ENCODE measurements around the gene CPPED1. TPM values are rescaled to one million over a fixed set of nuclear protein-coding genes. Genes with fewer than 3 reads are reported as not detected.

CPPED1 gene
- total RNA-seq, 1 donor from 2014 or later, result 12.1 TPM

- ATAC-seq (ENCODE audit: poor library complexity) (no peak), DNase-seq (no peak)
- intact Hi-C loops (cut with DNase I), result no loop called here
Measured at GRCh38 chr16:12750554-12750918, 53.2 kb downstream of the CPPED1 start.

GRCh38 chr16:12749076-12749475 lies 54.6 kb downstream of the CPPED1 start:
- no peak for ATAC-seq (ENCODE audit: poor library complexity)
- no peak for DNase-seq
- intact Hi-C loops (cut with DNase I), result no loop called here

- ATAC-seq (ENCODE audit: poor library complexity) (no peak), DNase-seq (no peak)
Measured at GRCh38 chr16:12747827-12748226, 55.9 kb downstream of the CPPED1 start.

GRCh38 chr16:12747261-12747660 lies 56.4 kb downstream of the CPPED1 start:
- intact Hi-C loops (cut with DNase I), result no loop called here
- DNase-seq (no peak), ATAC-seq (ENCODE audit: poor library complexity) (no peak)

More at GRCh38 chr16:12747827-12748226, 55.9 kb downstream of the CPPED1 start:
- intact Hi-C loops (cut with DNase I), result no loop called here

- DNase-seq, result no peak
- intact Hi-C loops (cut with DNase I), result no loop called here
- ATAC-seq (ENCODE audit: poor library complexity), result no peak
Measured at GRCh38 chr16:12744860-12745259, 58.8 kb downstream of the CPPED1 start.

GRCh38 chr16:12742741-12743140 lies 60.9 kb downstream of the CPPED1 start:
- ATAC-seq (ENCODE audit: poor library complexity) (no peak), DNase-seq (no peak)
- intact Hi-C loops (cut with DNase I), result no loop called here

- DNase-seq, result no peak
- intact Hi-C loops (cut with DNase I), result no loop called here
- ATAC-seq (ENCODE audit: poor library complexity), result no peak
Measured at GRCh38 chr16:12740986-12741610, 62.6 kb downstream of the CPPED1 start.

GRCh38 chr16:12739738-12740137 lies 63.9 kb downstream of the CPPED1 start:
- DNase-seq, result no peak
- intact Hi-C loops (cut with DNase I), result no loop called here
- ATAC-seq (ENCODE audit: poor library complexity), result no peak

GRCh38 chr16:12737563-12737962 lies 66.1 kb downstream of the CPPED1 start:
- intact Hi-C loops (cut with DNase I), result no loop called here
- ATAC-seq (ENCODE audit: poor library complexity), result no peak

GRCh38 chr16:12735805-12736204 lies 67.9 kb downstream of the CPPED1 start:
- intact Hi-C loops (cut with DNase I), result no loop called here
- no peak for ATAC-seq (ENCODE audit: poor library complexity)
- no peak for DNase-seq

More at GRCh38 chr16:12737563-12737962, 66.1 kb downstream of the CPPED1 start:
- no peak for DNase-seq

- intact Hi-C loops (cut with DNase I), result no loop called here
Measured at GRCh38 chr16:12732600-12732999, 71.1 kb downstream of the CPPED1 start.

GRCh38 chr16:12729448-12729847 lies 74.2 kb downstream of the CPPED1 start:
- intact Hi-C loops (cut with DNase I), result no loop called here
- no peak for ATAC-seq (ENCODE audit: poor library complexity)
- no peak for DNase-seq

More at GRCh38 chr16:12732600-12732999, 71.1 kb downstream of the CPPED1 start:
- ATAC-seq (ENCODE audit: poor library complexity) (no peak), DNase-seq (no peak)

GRCh38 chr16:12728469-12728868 lies 75.2 kb downstream of the CPPED1 start:
- ATAC-seq (ENCODE audit: poor library complexity), result no peak
- no peak for DNase-seq
- intact Hi-C loops (cut with DNase I), result no loop called here

- ATAC-seq (ENCODE audit: poor library complexity), result peak; percentile 51
- DNase-seq, result no peak
- intact Hi-C loops (cut with DNase I), result no loop called here
Measured at GRCh38 chr16:12724226-12724625, 79.5 kb downstream of the CPPED1 start.

- intact Hi-C loops (cut with DNase I), result no loop called here
- ATAC-seq (ENCODE audit: poor library complexity), result no peak
Measured at GRCh38 chr16:12723681-12724080, 80.0 kb downstream of the CPPED1 start.

GRCh38 chr16:12721841-12722421 lies 81.8 kb downstream of the CPPED1 start:
- intact Hi-C loops (cut with DNase I), result no loop called here
- DNase-seq, result no peak
- no peak for ATAC-seq (ENCODE audit: poor library complexity)

More at GRCh38 chr16:12723681-12724080, 80.0 kb downstream of the CPPED1 start:
- DNase-seq, result no peak

- ATAC-seq (ENCODE audit: poor library complexity) (no peak), DNase-seq (no peak)
- intact Hi-C loops (cut with DNase I), result no loop called here
Measured at GRCh38 chr16:12719972-12720371, 83.7 kb downstream of the CPPED1 start.

- DNase-seq, result no peak
- intact Hi-C loops (cut with DNase I), result no loop called here
- no peak for ATAC-seq (ENCODE audit: poor library complexity)
Measured at GRCh38 chr16:12716658-12717057, 87.0 kb downstream of the CPPED1 start.

GRCh38 chr16:12709807-12710206 lies 93.9 kb downstream of the CPPED1 start:
- intact Hi-C loops (cut with DNase I), result no loop called here
- ATAC-seq (ENCODE audit: poor library complexity) (no peak), DNase-seq (no peak)

GRCh38 chr16:12708266-12708665 lies 95.4 kb downstream of the CPPED1 start:
- intact Hi-C loops (cut with DNase I), result no loop called here
- DNase-seq (no peak), ATAC-seq (ENCODE audit: poor library complexity) (no peak)

- DNase-seq (no peak), ATAC-seq (ENCODE audit: poor library complexity) (no peak)
- intact Hi-C loops (cut with DNase I), result no loop called here
Measured at GRCh38 chr16:12706628-12707027, 97.1 kb downstream of the CPPED1 start.
